H1 (cell line): ENCODE results near the gene CAMKMT. TPM values are rescaled to one million over a fixed set of nuclear protein-coding genes. Genes with fewer than 3 reads are reported as not detected.

Experiments
- ATF2 ChIP-seq: IDR thresholded peaks from 2 replicates; pipeline ENCODE4 v1.6.1; 2012; ENCODE audit warnings: low read length, inconsistent platforms
- BACH1 ChIP-seq: IDR thresholded peaks from 2 replicates; pipeline ENCODE4 v1.6.1; 2012; ENCODE audit warnings: low read length, improper control_type of control experiment
- CBX8 ChIP-seq: fragments of 300-800, 300-1000 bp; sonication (generic); IDR thresholded peaks from 2 replicates; pipeline ENCODE4 v1.7.1; 2016; ENCODE audit warnings: low read depth, low read length, borderline replicate concordance
- CTCF ChIP-seq, 3 experiments: IDR thresholded peaks; 1 replicate in 2 of 3; 2 replicates in 1 of 3; pipeline versions ENCODE4 v1.5.1 to v1.6.1; 2011; ENCODE audit warnings: low read length in 3 of 3, mild to moderate bottlenecking in 3 of 3, inconsistent platforms in 2 of 3, low read depth in 1 of 3, moderate library complexity in 1 of 3; ENCODE audit not compliant: insufficient read depth in 1 of 3; ENCODE audit errors: control extremely low read depth in 1 of 3
- E2F6 ChIP-seq: IDR thresholded peaks from 2 replicates; pipeline ENCODE4 v1.6.1; 2012; ENCODE audit warnings: inconsistent platforms
- EP300 ChIP-seq, 2 experiments: IDR thresholded peaks; 1 replicate in 1 of 2; 2 replicates in 1 of 2; pipeline ENCODE4 v1.6.1; 2011 to 2012; ENCODE audit warnings: low read depth in 2 of 2, low read length in 2 of 2, mild to moderate bottlenecking in 2 of 2, borderline replicate concordance in 1 of 2, inconsistent platforms in 1 of 2, moderate library complexity in 1 of 2
- GABPA ChIP-seq: IDR thresholded peaks from 2 replicates; pipeline ENCODE4 v1.6.1; 2011; ENCODE audit warnings: mild to moderate bottlenecking, low read length, moderate library complexity, borderline replicate concordance; ENCODE audit not compliant: insufficient read depth
- MAFK ChIP-seq: IDR thresholded peaks from 2 replicates; pipeline ENCODE4 v1.6.1; 2012; ENCODE audit warnings: low read depth, mild to moderate bottlenecking, improper control_type of control experiment, low read length
- PHF8 ChIP-seq: fragments of 200-600 bp; sonication (generic); conservative IDR thresholded peaks from 2 replicates; pipeline ENCODE4 v1.7.1; 2012; ENCODE audit warnings: low read depth, mild to moderate bottlenecking, inconsistent platforms, low read length, moderate library complexity
- POLR2AphosphoS5 ChIP-seq: IDR thresholded peaks from 2 replicates; pipeline ENCODE4 v1.6.1; 2011; ENCODE audit warnings: low read depth, low read length
- RAD21 ChIP-seq, 2 experiments: IDR thresholded peaks in 1 of 2; conservative IDR thresholded peaks in 1 of 2; 2 replicates each; pipeline ENCODE4 v1.6.1; 2011; ENCODE audit warnings: low read depth in 2 of 2, low read length in 2 of 2, improper control_type of control experiment in 1 of 2, inconsistent platforms in 1 of 2, mild to moderate bottlenecking in 1 of 2, moderate library complexity in 1 of 2
- RNF2 ChIP-seq: fragments of 200-900, 300-1000 bp; sonication (generic); IDR thresholded peaks from 2 replicates; pipeline ENCODE4 v1.7.1; 2016; ENCODE audit warnings: borderline replicate concordance, low read depth, mild to moderate bottlenecking, antibody characterized with exemption, low read length; ENCODE audit not compliant: poor library complexity, severe bottlenecking; ENCODE audit errors: missing control alignments
- SIN3A ChIP-seq, 2 experiments: IDR thresholded peaks in 1 of 2; conservative IDR thresholded peaks in 1 of 2; 2 replicates each; pipeline ENCODE4 v1.6.1; 2011 to 2012; ENCODE audit warnings: low read length in 2 of 2, improper control_type of control experiment in 1 of 2, low read depth in 1 of 2, mild to moderate bottlenecking in 1 of 2
- SP4 ChIP-seq: IDR thresholded peaks from 2 replicates; pipeline ENCODE4 v1.6.1; 2012; ENCODE audit warnings: low read length, inconsistent platforms
- TCF12 ChIP-seq: IDR thresholded peaks from 2 replicates; pipeline ENCODE4 v1.6.1; 2011; ENCODE audit warnings: low read depth, mild to moderate bottlenecking, low read length
- YY1 ChIP-seq: IDR thresholded peaks from 2 replicates; pipeline ENCODE4 v1.6.1; 2011; ENCODE audit warnings: low read depth, mild to moderate bottlenecking, low read length
- polyA plus RNA-seq, 7 experiments: library from polyadenylated mRNA; depleted of rRNA in 3 of 7; stranded (reverse) in 5 of 7; unstranded in 2 of 7; fragments of >200 nt in 5 of 7; fragments of 200-250 nt in 2 of 7; gene quantifications; 1 replicate in 5 of 7; 2 replicates in 1 of 7; 4 replicates in 1 of 7; pipeline versions ENCODE4 v1.2.1 to v1.2.3, GENCODE V29; 2011 to 2013; ENCODE audit warnings: missing spikeins in 2 of 7, mixed read lengths in 2 of 7
- total RNA-seq: library from RNA; stranded (reverse); fragmentation: NEBNext Ultra II Directional; extraction: Animal tissue kit (Norgen Biotek cat#: 25700); gene quantifications from 2 replicates; pipeline ENCODE4 v1.2.1, GENCODE V29; 2021

CAMKMT gene
- total and polyA plus RNA-seq, 2 of the 8 experiments (the other 6 are each of a cell fraction or from before 2014, with no cell fraction given): 14.7 to 22.4 TPM

GRCh38 chr2:44361330-44362206, at the start of gene CAMKMT, which contains the start of gene PREPL (continued):
- TF ChIP-seq RNF2 (no peak), PHF8 (peak; percentile 59), SP4 (peak; percentile 52; the same call in 1 of the 2 replicates), POLR2AphosphoS5 (peak; percentile 90), ATF2 (peak; percentile 99), MAFK (no peak), SIN3A (conservative IDR thresholded peaks at IDR 0.05 in 1 of 2, IDR thresholded peaks at IDR 0.05 in 1 of 2; ENCODE audit: low read depth in 1 of 2, low read length in 2 of 2) (peak; percentile 92 to 96; a peak in 3 of 4 replicates), CTCF (IDR thresholded peaks at IDR 0.05; ENCODE audit: control extremely low read depth in 1 of 3, insufficient read depth in 1 of 3, low read depth in 1 of 3, low read length in 3 of 3) (no peak), TCF12 (no peak), GABPA (no peak), CBX8 (no peak), E2F6 (peak; percentile 24; the same call in 1 of the 2 replicates), RAD21 (IDR thresholded peaks at IDR 0.05 in 1 of 2, conservative IDR thresholded peaks at IDR 0.05 in 1 of 2; ENCODE audit: low read depth in 2 of 2, low read length in 2 of 2) (0 out of 4 replicates have a peak, but pooled peaks of 1 of the 2 experiments have one; percentile 9), EP300 (IDR thresholded peaks at IDR 0.05; ENCODE audit: borderline replicate concordance in 1 of 2, low read depth in 2 of 2, low read length in 2 of 2) (peak in 1 of 2 experiments; percentile 70; a peak in 2 of 3 replicates), BACH1 (peak; percentile 32; the same call in 1 of the 2 replicates), YY1 (peak; percentile 99)
